Lower lobe of right lung (tissue), 2 donors: ENCODE results near the gene PLCB3. TPM values are rescaled to one million over a fixed set of nuclear protein-coding genes. Genes with fewer than 3 reads are reported as not detected.

Experiments
- ATAC-seq, 2 donors: fragments of 200-7000 bp; cut with Tn5 transposase; one replicate each; pipeline ENCODE4 v1.9.1; 2020 to 2022; ENCODE audit warnings: mild to moderate bottlenecking in 2 of 2, moderate library complexity in 2 of 2
- DNase-seq: peaks from one replicate; pipeline ENCODE4 v3.0.0-alpha.2; 2020
- H3K27ac ChIP-seq: fragments of 200-600 bp; one replicate; pipeline ENCODE4 v1.8.0; 2022
- H3K27me3 ChIP-seq: fragments of 200-600 bp; one replicate; pipeline ENCODE4 v1.8.0; 2022; ENCODE audit warnings: low read depth
- H3K36me3 ChIP-seq: fragments of 200-600 bp; one replicate; pipeline ENCODE4 v1.8.0; 2022; ENCODE audit warnings: mild to moderate bottlenecking
- H3K4me1 ChIP-seq: fragments of 200-600 bp; one replicate; pipeline ENCODE4 v1.8.0; 2022
- H3K4me3 ChIP-seq: fragments of 200-600 bp; one replicate; pipeline ENCODE4 v1.8.0; 2022; ENCODE audit warnings: mild to moderate bottlenecking
- H3K9me3 ChIP-seq: fragments of 200-600 bp; one replicate; pipeline ENCODE4 v1.8.0; 2022
- intact Hi-C: fragments of 100-400 bp; cut with DNase I; formaldehyde crosslinking; loops from one replicate; pipeline ENCODE4 v1.11.0; 2022
- total RNA-seq: library from RNA; stranded (reverse); fragmentation: NEBNext Ultra II Directional; extraction: Animal tissue kit (Norgen Biotek cat#: 25700); gene quantifications from one replicate; pipeline ENCODE4 v1.2.1, GENCODE V29; 2021
- TF ChIP-seq, protein P1 (sequence below): fragments of 200-600 bp; IDR thresholded peaks from one replicate; pipeline ENCODE4 v1.8.0; 2022; ENCODE audit warnings: antibody characterized with exemption, mild to moderate bottlenecking
- donor health status: DM: no; HTN: yes; CAD: no; lungs with severe emphysema.

PLCB3 gene
- total RNA-seq, 1 donor from 2014 or later = 31.8 TPM

DNA sequence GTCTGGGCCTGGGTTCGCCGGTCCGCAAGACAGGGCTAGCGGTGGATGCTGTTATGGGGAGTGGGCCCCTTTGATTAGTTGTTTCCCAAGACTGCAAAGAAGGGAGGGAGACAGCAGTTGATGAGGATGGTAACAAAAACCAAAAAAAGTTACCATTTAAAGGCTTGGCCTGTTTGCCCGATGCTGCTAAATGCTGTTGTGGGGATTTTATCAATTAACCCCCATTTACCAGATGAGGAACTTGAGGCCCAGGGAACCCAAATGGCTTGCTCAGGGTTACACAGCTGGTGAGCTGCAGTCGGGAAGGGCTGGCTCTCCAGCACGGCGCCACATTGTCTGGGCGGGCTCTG, 28.7 kb upstream of the PLCB3 start:
- no peak for ATAC-seq
- intact Hi-C loops = no loop called here
- peaks cover 46% of the 10 kb centered on the region for H3K36me3 ChIP-seq

DNA sequence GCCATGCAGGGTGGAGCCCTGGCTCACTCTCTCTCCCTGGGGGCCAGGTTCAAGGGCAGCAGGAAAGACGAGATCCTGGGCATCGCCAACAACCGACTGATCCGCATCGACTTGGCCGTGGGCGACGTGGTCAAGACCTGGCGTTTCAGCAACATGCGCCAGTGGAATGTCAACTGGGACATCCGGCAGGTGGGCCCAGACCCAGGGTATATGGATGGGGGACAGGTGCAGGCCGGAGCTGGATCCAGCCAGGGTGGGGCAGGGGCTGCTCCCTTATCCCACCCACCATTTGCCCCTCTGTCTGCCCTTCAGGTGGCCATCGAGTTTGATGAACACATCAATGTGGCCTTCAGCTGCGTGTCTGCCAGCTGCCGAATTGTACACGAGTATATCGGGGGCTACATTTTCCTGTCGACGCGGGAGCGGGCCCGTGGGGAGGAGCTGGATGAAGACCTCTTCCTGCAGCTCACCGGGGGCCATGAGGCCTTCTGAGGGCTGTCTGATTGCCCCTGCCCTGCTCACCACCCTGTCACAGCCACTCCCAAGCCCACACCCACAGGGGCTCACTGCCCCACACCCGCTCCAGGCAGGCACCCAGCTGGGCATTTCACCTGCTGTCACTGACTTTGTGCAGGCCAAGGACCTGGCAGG, 28.2 kb upstream of the PLCB3 start:
- intact Hi-C loops = no loop called here
- Histone ChIP-seq H3K27me3 (no peaks in the 10 kb centered on the region), H3K27ac (no peak overlapping the region), H3K4me1 (peaks cover 24% of the 10 kb centered on the region), H3K36me3 (peaks cover 43% of the 10 kb centered on the region), H3K9me3 (no peaks in the 10 kb centered on the region), H3K4me3 (no peak overlapping the region)
- DNase-seq (no peak), ATAC-seq (no peak)
- TF ChIP-seq, protein P1, sequence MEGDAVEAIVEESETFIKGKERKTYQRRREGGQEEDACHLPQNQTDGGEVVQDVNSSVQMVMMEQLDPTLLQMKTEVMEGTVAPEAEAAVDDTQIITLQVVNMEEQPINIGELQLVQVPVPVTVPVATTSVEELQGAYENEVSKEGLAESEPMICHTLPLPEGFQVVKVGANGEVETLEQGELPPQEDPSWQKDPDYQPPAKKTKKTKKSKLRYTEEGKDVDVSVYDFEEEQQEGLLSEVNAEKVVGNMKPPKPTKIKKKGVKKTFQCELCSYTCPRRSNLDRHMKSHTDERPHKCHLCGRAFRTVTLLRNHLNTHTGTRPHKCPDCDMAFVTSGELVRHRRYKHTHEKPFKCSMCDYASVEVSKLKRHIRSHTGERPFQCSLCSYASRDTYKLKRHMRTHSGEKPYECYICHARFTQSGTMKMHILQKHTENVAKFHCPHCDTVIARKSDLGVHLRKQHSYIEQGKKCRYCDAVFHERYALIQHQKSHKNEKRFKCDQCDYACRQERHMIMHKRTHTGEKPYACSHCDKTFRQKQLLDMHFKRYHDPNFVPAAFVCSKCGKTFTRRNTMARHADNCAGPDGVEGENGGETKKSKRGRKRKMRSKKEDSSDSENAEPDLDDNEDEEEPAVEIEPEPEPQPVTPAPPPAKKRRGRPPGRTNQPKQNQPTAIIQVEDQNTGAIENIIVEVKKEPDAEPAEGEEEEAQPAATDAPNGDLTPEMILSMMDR = no peak

More for the DNA sequence above, 28.7 kb upstream of the PLCB3 start:
- Histone ChIP-seq H3K27me3 (no peaks in the 10 kb centered on the region), H3K9me3 (no peaks in the 10 kb centered on the region), H3K4me3 (no peak overlapping the region), H3K27ac (no peak overlapping the region), H3K4me1 (peaks cover 21% of the 10 kb centered on the region)
- TF ChIP-seq, protein P1 = no peak
- DNase-seq = no peak

DNA sequence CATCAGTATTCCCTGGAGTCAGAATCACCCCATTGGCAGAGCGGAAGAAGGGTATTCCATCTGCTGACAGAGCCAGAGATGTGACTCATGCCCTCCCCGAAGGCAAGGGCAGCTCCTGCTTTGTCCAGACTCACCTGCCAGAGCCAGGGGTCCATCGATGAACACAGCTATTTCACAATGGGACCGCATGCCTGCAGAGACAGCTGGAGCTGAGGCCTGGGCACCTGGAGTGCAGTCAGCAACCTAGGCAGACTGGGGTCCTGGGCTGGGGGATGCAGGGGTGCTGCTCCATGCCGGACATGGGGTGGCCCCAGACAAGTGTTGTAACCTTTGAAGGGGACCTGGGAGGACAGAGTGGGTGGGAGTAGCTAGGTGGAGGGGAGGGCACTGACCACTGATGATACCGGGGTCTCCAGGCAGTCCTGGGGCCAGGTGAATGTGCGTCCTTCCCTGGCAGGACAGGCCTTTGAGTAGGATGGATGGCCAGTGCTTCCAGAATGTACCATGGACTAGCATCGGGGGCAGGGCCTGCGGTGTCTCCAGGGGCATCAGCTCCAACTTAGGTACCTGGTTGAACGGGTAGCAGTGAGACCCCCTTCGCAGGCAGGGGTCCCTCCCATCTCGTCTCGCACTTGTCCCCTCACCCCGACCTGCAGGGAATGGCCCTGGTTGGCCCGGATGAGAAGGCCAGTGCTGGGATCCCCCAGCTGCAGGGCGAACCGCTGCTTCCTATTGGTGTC, 27.0 kb upstream of the PLCB3 start:
- Histone ChIP-seq H3K27me3 (no peaks in the 10 kb centered on the region), H3K36me3 (peaks cover 34% of the 10 kb centered on the region), H3K9me3 (no peaks in the 10 kb centered on the region), H3K4me1 (peaks cover 29% of the 10 kb centered on the region), H3K27ac (no peak overlapping the region), H3K4me3 (no peak overlapping the region)
- DNase-seq = no peak
- TF ChIP-seq, protein P1 = no peak
- intact Hi-C loops = no loop called here
- ATAC-seq = no peak

DNA sequence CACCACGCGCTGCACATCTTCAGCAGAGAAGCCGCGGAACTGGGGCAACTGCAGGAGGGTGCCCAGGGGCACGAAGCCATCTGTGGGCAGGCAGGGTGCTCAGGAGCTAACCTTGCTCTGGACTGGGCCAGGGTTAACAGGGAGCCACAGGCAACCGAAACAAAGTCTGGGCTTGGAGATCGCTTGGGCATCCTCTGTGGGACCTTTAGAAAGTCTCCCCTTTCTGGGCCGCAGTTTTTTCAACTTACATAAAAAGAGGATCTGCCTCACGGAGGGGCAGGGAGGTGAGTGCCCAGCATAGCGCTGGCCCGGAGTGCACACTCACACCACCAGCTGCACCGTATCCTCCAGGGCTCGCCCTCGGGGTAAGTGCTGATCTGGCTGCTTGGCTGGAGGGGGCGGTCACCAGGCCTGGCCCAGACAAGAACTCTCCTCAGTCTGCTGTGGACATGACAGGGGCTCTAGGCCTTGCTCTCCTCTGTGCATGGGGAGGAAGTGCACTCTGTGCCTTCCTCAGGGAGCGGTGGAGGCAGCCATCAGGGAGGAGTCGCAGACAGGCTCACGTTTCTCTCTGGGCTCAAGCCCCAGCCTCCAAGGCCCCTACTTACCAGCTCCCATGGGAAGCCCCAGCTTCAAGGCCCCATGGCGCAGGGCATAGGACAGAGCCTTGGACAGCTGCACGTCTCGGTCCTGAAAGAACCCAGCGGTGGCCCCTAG, 26.3 kb upstream of the PLCB3 start:
- H3K4me3 ChIP-seq = peak overlapping the region; percentile 97
- peaks cover 36% of the 10 kb centered on the region for H3K4me1 ChIP-seq
- no peak for DNase-seq
- peaks cover 27% of the 10 kb centered on the region for H3K36me3 ChIP-seq
- TF ChIP-seq, protein P1 = no peak
- H3K9me3 ChIP-seq = no peaks in the 10 kb centered on the region
- H3K27ac ChIP-seq = peak overlapping the region; percentile 96
- intact Hi-C loops = no loop called here
- peak in 1 of 2 donors; percentile 0 for ATAC-seq
- H3K27me3 ChIP-seq = no peaks in the 10 kb centered on the region

DNA sequence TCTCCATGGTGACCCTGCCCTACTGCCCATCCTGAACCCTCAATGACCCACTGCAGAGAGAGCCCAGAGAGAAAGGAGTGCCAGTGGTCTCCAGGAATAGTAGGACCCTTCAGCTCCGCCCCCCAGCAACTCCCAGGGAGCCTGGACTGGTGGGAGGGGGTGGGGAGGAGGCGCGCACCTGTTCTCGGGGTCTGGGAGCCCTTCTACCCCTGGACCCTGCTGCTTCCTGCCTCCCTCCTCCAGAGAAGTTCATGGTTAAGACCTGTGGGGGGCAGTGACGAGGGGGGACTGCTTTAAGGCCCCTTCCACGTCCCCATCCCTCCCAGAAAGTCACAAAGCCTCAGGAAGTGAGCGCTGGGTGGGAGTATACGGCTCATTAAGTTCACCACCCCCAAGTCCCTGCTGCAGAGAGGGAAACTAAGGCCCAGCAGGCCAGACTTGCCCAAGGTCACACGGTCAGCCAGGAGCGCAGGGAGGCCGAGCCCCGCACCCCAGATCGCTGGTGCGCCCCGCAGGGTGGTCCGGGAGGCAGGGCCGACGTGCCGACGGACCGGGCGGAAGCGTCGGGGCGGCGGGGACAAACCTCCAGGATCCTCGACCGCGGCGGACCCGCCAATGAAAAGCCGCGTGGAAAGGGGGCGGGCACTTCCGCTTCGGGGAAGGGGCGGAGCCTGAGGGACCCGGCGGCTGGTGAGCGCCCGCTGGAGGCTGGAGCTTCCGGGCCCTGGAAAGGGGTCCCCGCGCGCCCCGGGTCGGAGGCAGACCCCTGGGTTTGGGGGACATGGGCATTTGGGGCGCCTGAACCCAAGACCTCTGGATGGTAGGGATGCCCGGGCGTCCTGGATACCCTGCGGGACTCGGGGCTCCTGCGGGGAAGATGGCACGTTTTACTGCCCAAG, 25.5 kb upstream of the PLCB3 start, which contains the start of the genes NUDT22 and TRPT1:
NUDT22 (plus strand) TSS at position 667 of the 899 bp plus-strand sequence. CDS start 379 bp downstream, outside the sequence.
TRPT1 (minus strand) TSS at position 579 of the 899 bp plus-strand sequence; CDS start at position 253, 326 bp downstream.
- DNase-seq (peak; percentile 92), ATAC-seq (peak; percentile 90 to 92)
- peak within 1 kb of the TSS; percentile 96 for H3K27ac ChIP-seq
- H3K9me3 ChIP-seq = no peaks in the 10 kb centered on the region
- H3K36me3 ChIP-seq = peaks cover 18% of the 10 kb centered on the region
- TF ChIP-seq, protein P1 = no peak
- no peaks in the 10 kb centered on the region for H3K27me3 ChIP-seq
- peak within 1 kb of the TSS; percentile 97 for H3K4me3 ChIP-seq
- intact Hi-C loops = no loop called here
- peaks cover 37% of the 10 kb centered on the region for H3K4me1 ChIP-seq
